Endodermal cell (in vitro differentiated cells): Measurements from ENCODE around the gene DNAJB12. TPM values are rescaled to one million over a fixed set of nuclear protein-coding genes. Genes with fewer than 3 reads are reported as not detected.
A peak's percentile ranks its signal among the peaks of the same experiment; 100 is the strongest.
"Not testable (repeated sequence)": the region's sequence is repeated elsewhere in the genome, so short reads cannot be mapped to it uniquely, and the experiment has no call there.

Experiments used
- DNase-seq: peaks from one replicate; pipeline ENCODE4 v3.0.0-alpha.2; 2017
- H3K27ac ChIP-seq: 2 replicates; pipeline ENCODE4 v1.5.1; 2013; ENCODE audit warnings: mild to moderate bottlenecking, low read depth, low read length, moderate library complexity
- H3K27me3 ChIP-seq: 2 replicates; pipeline ENCODE4 v1.6.1; 2013; ENCODE audit warnings: mild to moderate bottlenecking, low read length, moderate library complexity; ENCODE audit not compliant: insufficient read depth, control insufficient read depth, poor library complexity, severe bottlenecking
- H3K36me3 ChIP-seq: 2 replicates; pipeline ENCODE4 v1.7.0; 2013; ENCODE audit warnings: mild to moderate bottlenecking, low read length, moderate library complexity; ENCODE audit not compliant: control insufficient read depth, insufficient read depth
- H3K4me1 ChIP-seq: one replicate; pipeline ENCODE4 v1.7.0; 2013; ENCODE audit warnings: low read length; ENCODE audit not compliant: control insufficient read depth, insufficient read depth
- H3K4me3 ChIP-seq: 2 replicates; pipeline ENCODE4 v1.5.1; 2013; ENCODE audit warnings: mild to moderate bottlenecking, low read length, moderate library complexity
- H3K9ac ChIP-seq: 2 replicates; pipeline ENCODE4 v1.6.1; 2013; ENCODE audit warnings: mild to moderate bottlenecking, low read length, moderate library complexity; ENCODE audit not compliant: poor library complexity, severe bottlenecking; ENCODE audit errors: extremely low read depth
- H3K9me3 ChIP-seq: 2 replicates; pipeline ENCODE4 v1.6.1; 2013; ENCODE audit warnings: mild to moderate bottlenecking, low read length, moderate library complexity; ENCODE audit not compliant: control insufficient read depth
- H3K27ac Mint-ChIP-seq: 2 replicates; pipeline ENCODE4 v1.8.0; 2020; ENCODE audit warnings: mixed read lengths
- H3K27me3 Mint-ChIP-seq: 2 replicates; pipeline ENCODE4 v1.8.0; 2021; ENCODE audit warnings: mild to moderate bottlenecking, mixed read lengths; ENCODE audit not compliant: insufficient read depth
- H3K36me3 Mint-ChIP-seq: 2 replicates; pipeline ENCODE4 v1.8.0; 2020; ENCODE audit warnings: low read depth, mixed read lengths
- H3K4me1 Mint-ChIP-seq: 2 replicates; pipeline ENCODE4 v1.8.0; 2020; ENCODE audit warnings: mixed read lengths
- H3K4me3 Mint-ChIP-seq: 2 replicates; pipeline ENCODE4 v1.8.0; 2020; ENCODE audit warnings: mild to moderate bottlenecking, moderate library complexity, mixed read lengths
- H3K9me3 Mint-ChIP-seq: 2 replicates; pipeline ENCODE4 v1.8.0; 2020; ENCODE audit warnings: mild to moderate bottlenecking, mixed read lengths
- WGBS, 2 experiments: methylation state at CpG; one replicate each; pipeline versions ENCODE4 v1.1.5 to v1.1.7; 2013; ENCODE audit warnings: missing lambda C conversion rate in 2 of 2, mixed read lengths in 1 of 2; ENCODE audit not compliant: insufficient coverage in 1 of 2, insufficient read length in 1 of 2; 5-methylcytosine and 5-hydroxymethylcytosine counted together
- long read RNA-seq, 4 experiments: library from polyadenylated mRNA in 2 of 4; library from RNA in 1 of 4; library from capped mRNA in 1 of 4; stranded (forward) in 3 of 4; unstranded in 1 of 4; transcript quantifications; one replicate each; pipeline ENCODE4 v2.0.0, GENCODE V29; 2020 to 2021; ENCODE audit warnings: inconsistent platforms in 1 of 4
- polyA plus RNA-seq, 2 experiments: library from polyadenylated mRNA; stranded (reverse); fragments of 50-300 nt; gene quantifications; one replicate each; pipeline ENCODE4 v1.2.3, GENCODE V29; 2013
- total RNA-seq, 2 donors: library from RNA; stranded (reverse); fragmentation: NEBNext Ultra II Directional in 1 of 2; extraction: Animal tissue kit (Norgen Biotek cat#: 25700) in 1 of 2; gene quantifications; 2 replicates in 1 of 2; 3 replicates in 1 of 2; pipeline ENCODE4 v1.2.1, GENCODE V29; 2021
- TF ChIP-seq, protein P1 (sequence below): fragments of 200-600 bp; sonication (generic); conservative IDR thresholded peaks from 2 replicates; pipeline ENCODE4 v1.5.0; 2021; ENCODE audit warnings: antibody characterized with exemption, mild to moderate bottlenecking

The DNAJB12 gene
- 10 to 100 TPM; 22.6 to 27.5 TPM for total RNA-seq
- polyA plus RNA-seq (2013, experiment 1 of 2) = 18.3 TPM
- polyA plus RNA-seq (2013, experiment 2 of 2) = 17.5 TPM
- long read RNA-seq, experiment 1, full-length matches to known transcripts = 6 of 19 reads
- long read RNA-seq, experiment 1, partial matches to known transcripts = 3 of 19 reads
- long read RNA-seq, experiment 1, other reads (novel, unspliced or antisense) = 10 of 19 reads
- long read RNA-seq, experiment 2, full-length matches to known transcripts = 43 of 52 reads
- long read RNA-seq, experiment 2, partial matches to known transcripts = 2 of 52 reads
- long read RNA-seq, experiment 2, other reads (novel, unspliced or antisense) = 7 of 52 reads
- long read RNA-seq, experiment 3, full-length matches to known transcripts = 153 of 229 reads
- long read RNA-seq, experiment 3, partial matches to known transcripts = 12 of 229 reads
- long read RNA-seq, experiment 3, other reads (novel, unspliced or antisense) = 64 of 229 reads
- long read RNA-seq, experiment 4, full-length matches to known transcripts = 5 of 8 reads
- long read RNA-seq, experiment 4, partial matches to known transcripts = 1 of 8 reads
- long read RNA-seq, experiment 4, other reads (novel, unspliced or antisense) = 2 of 8 reads

DNA sequence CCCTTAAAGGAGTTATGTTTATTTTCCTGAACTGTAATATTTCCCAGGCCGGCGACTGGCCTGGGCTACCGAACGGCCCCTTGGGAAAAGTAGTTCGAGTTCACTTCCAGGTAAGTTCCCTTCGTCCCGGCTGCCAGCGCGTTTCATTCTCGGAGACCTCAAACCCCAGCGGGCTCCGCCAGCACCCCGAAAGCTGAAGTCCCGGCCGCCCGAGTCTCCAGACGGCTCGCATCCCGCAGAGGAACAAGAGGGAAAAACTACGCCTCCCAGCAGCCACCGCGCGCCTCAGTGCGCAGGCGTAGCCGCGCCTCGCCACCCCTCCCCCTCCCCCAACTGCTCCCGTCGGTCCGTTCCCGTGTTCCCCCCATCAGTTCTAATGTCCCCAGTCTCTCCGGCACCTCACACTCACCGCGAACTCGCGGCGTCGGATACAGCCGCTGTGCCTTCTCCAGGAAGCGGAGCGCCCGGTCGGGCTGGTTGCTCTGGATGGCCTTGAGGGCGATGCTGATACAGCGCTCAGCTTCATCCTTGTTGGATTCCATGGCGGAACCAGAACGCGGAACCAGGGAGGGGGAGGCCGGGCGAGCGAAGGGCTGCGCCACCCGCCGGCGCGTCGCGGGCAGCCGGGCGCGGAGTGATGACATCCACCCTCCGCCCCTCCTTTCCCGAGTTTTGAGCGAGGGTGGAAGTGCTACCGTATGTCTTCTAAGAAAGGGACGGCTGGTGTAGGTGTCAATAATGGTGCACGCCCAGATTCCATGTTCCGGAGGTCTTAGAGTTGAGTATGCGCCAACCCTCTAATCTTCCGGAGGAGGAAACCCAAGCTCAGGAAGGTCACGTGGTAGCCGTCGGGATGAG, at the start of gene DNAJB12:
Gene DNAJB12, minus strand, starts transcription at position 564 of the 858 bp plus-strand sequence. Its CDS starts 22 bp downstream, at position 542.
- H3K4me1 Mint-ChIP-seq = peaks cover 33% of the 10 kb centered on the region
- H3K9me3 ChIP-seq = no peaks in the 10 kb centered on the region
- peaks cover 2% of the 10 kb centered on the region for H3K9me3 Mint-ChIP-seq
- H3K36me3 ChIP-seq = peaks cover 13% of the 10 kb centered on the region
- H3K4me3 ChIP-seq = peak within 1 kb of the TSS; percentile 94
- peak within 1 kb of the TSS; percentile 98 for H3K27ac ChIP-seq
- TF ChIP-seq, protein P1, sequence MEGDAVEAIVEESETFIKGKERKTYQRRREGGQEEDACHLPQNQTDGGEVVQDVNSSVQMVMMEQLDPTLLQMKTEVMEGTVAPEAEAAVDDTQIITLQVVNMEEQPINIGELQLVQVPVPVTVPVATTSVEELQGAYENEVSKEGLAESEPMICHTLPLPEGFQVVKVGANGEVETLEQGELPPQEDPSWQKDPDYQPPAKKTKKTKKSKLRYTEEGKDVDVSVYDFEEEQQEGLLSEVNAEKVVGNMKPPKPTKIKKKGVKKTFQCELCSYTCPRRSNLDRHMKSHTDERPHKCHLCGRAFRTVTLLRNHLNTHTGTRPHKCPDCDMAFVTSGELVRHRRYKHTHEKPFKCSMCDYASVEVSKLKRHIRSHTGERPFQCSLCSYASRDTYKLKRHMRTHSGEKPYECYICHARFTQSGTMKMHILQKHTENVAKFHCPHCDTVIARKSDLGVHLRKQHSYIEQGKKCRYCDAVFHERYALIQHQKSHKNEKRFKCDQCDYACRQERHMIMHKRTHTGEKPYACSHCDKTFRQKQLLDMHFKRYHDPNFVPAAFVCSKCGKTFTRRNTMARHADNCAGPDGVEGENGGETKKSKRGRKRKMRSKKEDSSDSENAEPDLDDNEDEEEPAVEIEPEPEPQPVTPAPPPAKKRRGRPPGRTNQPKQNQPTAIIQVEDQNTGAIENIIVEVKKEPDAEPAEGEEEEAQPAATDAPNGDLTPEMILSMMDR = no peak
- 0% methylated on average over 29 to 74 of the region's 74 CpGs for WGBS, 2 experiments
- no peaks in the 10 kb centered on the region for H3K27me3 Mint-ChIP-seq
- peaks cover 16% of the 10 kb centered on the region for H3K36me3 Mint-ChIP-seq
- peak within 1 kb of the TSS; percentile 97 for H3K9ac ChIP-seq
- peaks cover 20% of the 10 kb centered on the region for H3K4me1 ChIP-seq
- H3K27me3 ChIP-seq = no peaks in the 10 kb centered on the region
- H3K4me3 Mint-ChIP-seq = peak within 1 kb of the TSS; percentile 92
- H3K27ac Mint-ChIP-seq = peak within 1 kb of the TSS; percentile 99
- peak; percentile 96 for DNase-seq

DNA sequence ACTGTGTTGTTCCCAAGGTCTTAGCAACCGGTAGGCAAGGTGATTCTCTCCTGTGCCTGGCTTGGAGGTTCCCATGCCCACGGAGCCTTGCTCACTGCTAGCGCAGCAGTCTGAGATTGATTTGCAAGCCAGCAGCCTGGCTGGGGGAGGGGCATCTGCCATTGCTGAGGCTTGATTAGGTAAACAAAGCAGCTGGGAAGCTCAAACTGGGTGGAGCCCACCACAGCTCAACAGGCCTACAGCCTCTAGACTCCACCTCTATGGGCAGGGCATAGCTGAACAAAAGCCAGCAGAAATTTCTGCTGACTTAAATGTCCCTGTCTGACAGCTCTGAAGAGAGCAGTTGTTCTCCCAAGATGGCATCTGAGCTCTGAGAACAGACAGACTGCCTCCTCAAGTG, 40.9 kb upstream of the DNAJB12 start:
- not testable (repeated sequence) for H3K36me3 ChIP-seq, H3K9me3 ChIP-seq, H3K27me3 ChIP-seq, H3K4me1 ChIP-seq, H3K4me3 Mint-ChIP-seq, H3K27ac Mint-ChIP-seq, H3K4me1 Mint-ChIP-seq, H3K27me3 Mint-ChIP-seq, H3K27ac ChIP-seq, H3K9ac ChIP-seq, H3K4me3 ChIP-seq
- WGBS, 2 experiments = 80 to 90% methylated on average over 1 to 3 of the region's 3 CpGs
- H3K9me3 Mint-ChIP-seq = peaks cover 19% of the 10 kb centered on the region
- peaks cover 23% of the 10 kb centered on the region for H3K36me3 Mint-ChIP-seq
- DNase-seq = peak; percentile 60

DNA sequence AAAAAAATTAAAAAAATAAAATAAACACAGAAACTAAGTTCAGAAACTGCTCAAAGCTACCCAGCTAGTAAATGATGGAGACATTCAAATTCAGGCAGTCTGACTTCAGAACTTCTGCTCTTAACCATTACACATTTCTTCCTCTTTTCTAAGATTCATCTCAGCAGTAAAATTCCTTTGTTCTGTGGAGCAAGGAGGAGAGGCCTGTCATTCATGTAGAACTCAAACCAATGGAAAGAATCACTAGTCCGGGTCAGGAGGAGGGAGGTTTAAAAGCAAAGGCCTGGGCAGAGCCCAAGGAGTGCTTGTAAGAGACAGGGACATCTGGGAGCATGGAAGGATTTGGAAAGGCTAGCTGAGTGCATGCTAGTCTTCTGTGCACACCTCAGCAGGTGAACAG, 37.9 kb upstream of the DNAJB12 start:
- Mint-ChIP-seq H3K9me3 (peaks cover 18% of the 10 kb centered on the region), H3K27me3 (no peaks in the 10 kb centered on the region), H3K4me1 (no peaks in the 10 kb centered on the region), H3K27ac (no peak overlapping the region), H3K36me3 (peaks cover 14% of the 10 kb centered on the region), H3K4me3 (no peak overlapping the region)
- Histone ChIP-seq H3K9ac (no peak overlapping the region), H3K4me1 (no peaks in the 10 kb centered on the region), H3K4me3 (no peak overlapping the region), H3K36me3 (peaks cover 5% of the 10 kb centered on the region), H3K9me3 (no peaks in the 10 kb centered on the region), H3K27me3 (no peaks in the 10 kb centered on the region), H3K27ac (no peak overlapping the region)
- WGBS, 2 experiments = 85% methylated on average over 1 of the region's 1 CpG; no CpG with 5 or more reads in 1 of the 2 experiments
- DNase-seq = no peak
- TF ChIP-seq, protein P1 = no peak
